Lung (tissue), 12 donors: Measurements from ENCODE around the gene HLA-DPB1. TPM values are rescaled to one million over a fixed set of nuclear protein-coding genes. Genes with fewer than 3 reads are reported as not detected.

ENCODE experiments used
- ATAC-seq: fragments of 200-7000 bp; cut with Tn5 transposase; one replicate; pipeline ENCODE4 v1.9.1; 2020; ENCODE audit warnings: moderate number of reproducible peaks; ENCODE audit not compliant: insufficient read depth, low FRiP score
- DNase-seq, 3 donors: peaks; one replicate each; pipeline ENCODE4 v3.0.0-alpha.2; 2013 to 2017
- H3K27ac ChIP-seq, 2 donors: one replicate each; pipeline ENCODE4 v1.5.1; 2013; ENCODE audit warnings: mild to moderate bottlenecking in 2 of 2, moderate library complexity in 2 of 2, control low read depth in 1 of 2, inconsistent platforms in 1 of 2, low read depth in 1 of 2, low read length in 1 of 2
- H3K27me3 ChIP-seq, 3 donors: one replicate each; pipeline ENCODE4 v1.5.1; 2013; ENCODE audit warnings: low read length in 2 of 3; ENCODE audit not compliant: control insufficient read depth in 3 of 3, insufficient read depth in 3 of 3
- H3K36me3 ChIP-seq, 4 donors: one replicate each; pipeline ENCODE4 v1.5.1; 2013; ENCODE audit warnings: low read length in 4 of 4, mild to moderate bottlenecking in 1 of 4, moderate library complexity in 1 of 4; ENCODE audit not compliant: control insufficient read depth in 4 of 4, insufficient read depth in 4 of 4
- H3K4me1 ChIP-seq, 5 donors: one replicate each; pipeline ENCODE4 v1.5.1; 2013; ENCODE audit warnings: low read length in 5 of 5, mild to moderate bottlenecking in 2 of 5, moderate library complexity in 1 of 5; ENCODE audit not compliant: control insufficient read depth in 5 of 5, insufficient read depth in 5 of 5
- H3K4me3 ChIP-seq: one replicate; pipeline ENCODE4 v1.5.1; 2013; ENCODE audit warnings: mild to moderate bottlenecking, control low read depth, moderate library complexity
- H3K9ac ChIP-seq, 2 donors: one replicate each; pipeline ENCODE4 v1.5.1; 2013; ENCODE audit warnings: low read length in 2 of 2, control low read depth in 1 of 2; ENCODE audit not compliant: insufficient read depth in 1 of 2
- H3K9me3 ChIP-seq, 4 donors: one replicate each; pipeline ENCODE4 v1.5.1; 2013; ENCODE audit warnings: low read length in 3 of 4, mild to moderate bottlenecking in 1 of 4, moderate library complexity in 1 of 4; ENCODE audit not compliant: control insufficient read depth in 4 of 4, insufficient read depth in 3 of 4
- CTCF ChIP-seq: IDR thresholded peaks from 2 replicates; pipeline ENCODE4 v1.5.1; 2012; ENCODE audit warnings: mild to moderate bottlenecking; ENCODE audit errors: control extremely low read depth, extremely low read depth
- WGBS, 2 donors: extraction: QIAGEN DNeasy Blood & Tissue Kit; methylation state at CpG; one replicate each; pipeline ENCODE4 v1.1.7; 2013; 5-methylcytosine and 5-hydroxymethylcytosine counted together
- polyA plus RNA-seq, 2 donors: library from polyadenylated mRNA; stranded (reverse); fragments of 200-250 nt; gene quantifications; one replicate each; pipeline ENCODE4 v1.2.1, GENCODE V29; 2013
- total RNA-seq, 2 donors: library from RNA; depleted of rRNA in 1 of 2; stranded (reverse); fragments of >200 nt in 1 of 2; gene quantifications; one replicate each; pipeline ENCODE4 v1.2.1, GENCODE V29; 2014 to 2021
- donor health status: control.
- donor health status: control.
- donor health status: Bipolar disorder and iron deficiency.
- donor health status: healthy.
- donor health status: DM: yes; HTN: yes; CAD: no.

The HLA-DPB1 gene
- total and polyA plus RNA-seq, 4 donors = 69.8 to 240 (median 202) TPM

GRCh38 chr6:33105916-33106871, 30.4 kb downstream of the HLA-DPB1 start:
- Histone ChIP-seq H3K9ac (no peak overlapping the region), H3K27me3 (peaks cover 0 to 10% (median 7%) of the 10 kb centered on the region in 3 donors), H3K36me3 (no peaks in the 10 kb centered on the region), H3K4me1 (no peaks in the 10 kb centered on the region), H3K27ac (no peak overlapping the region), H3K4me3 (no peak overlapping the region), H3K9me3 (peaks cover 0 to 4% (median 2%) of the 10 kb centered on the region in 4 donors)
- DNase-seq (peak in 1 of 3 donors; percentile 21), ATAC-seq (no peak)
- WGBS, 2 donors = 66% methylated on average over 9 of the region's 9 CpGs
- no peak for TF ChIP-seq CTCF

GRCh38 chr6:33107641-33108040, 31.9 kb downstream of the HLA-DPB1 start:
- Histone ChIP-seq H3K9me3 (peaks cover 0 to 4% (median 0%) of the 10 kb centered on the region in 4 donors), H3K27me3 (peaks cover 0 to 10% (median 7%) of the 10 kb centered on the region in 3 donors), H3K36me3 (no peaks in the 10 kb centered on the region), H3K4me1 (no peaks in the 10 kb centered on the region), H3K4me3 (no peak overlapping the region), H3K9ac (no peak overlapping the region), H3K27ac (no peak overlapping the region)
- WGBS, 2 donors = 66 to 70% methylated on average over 2 of the region's 2 CpGs
- no peak for TF ChIP-seq CTCF
- ATAC-seq (no peak), DNase-seq (no peak)

GRCh38 chr6:33108307-33108706, 32.5 kb downstream of the HLA-DPB1 start:
- no peak for ATAC-seq
- Histone ChIP-seq H3K9ac (no peak overlapping the region), H3K36me3 (no peaks in the 10 kb centered on the region), H3K9me3 (peaks cover 0 to 4% (median 0%) of the 10 kb centered on the region in 4 donors), H3K4me1 (no peaks in the 10 kb centered on the region), H3K27me3 (peaks cover 0 to 10% (median 7%) of the 10 kb centered on the region in 3 donors), H3K27ac (no peak overlapping the region), H3K4me3 (no peak overlapping the region)
- WGBS, 2 donors = 74 to 80% methylated on average over 2 of the region's 2 CpGs
- no peak for TF ChIP-seq CTCF
- no peak for DNase-seq
